ENCODE results near the gene COL12A1.

DNA sequence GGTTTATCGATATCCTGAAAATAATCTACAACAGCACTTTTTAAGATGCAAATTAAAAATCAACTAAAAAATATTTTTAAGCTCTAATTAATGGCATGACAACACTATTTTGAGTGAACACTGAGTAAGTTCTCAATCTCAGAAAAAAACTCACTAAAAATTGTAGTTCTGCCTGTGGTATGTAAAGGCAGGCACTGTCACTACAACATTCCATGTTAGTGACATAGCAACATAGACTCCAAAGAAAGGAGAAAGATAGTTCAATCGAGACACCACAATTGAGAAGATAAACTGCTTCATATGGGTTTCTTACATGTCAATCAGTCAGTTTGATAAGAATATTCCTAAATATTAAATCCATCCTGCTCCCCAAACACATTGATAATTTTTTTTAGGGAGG is 38.0 kb downstream of the COL12A1 start:
- TF ChIP-seq EZH2phosphoT487 (IDR thresholded peaks at IDR 0.05; ENCODE audit: borderline replicate concordance, low read depth, low read length) = no peak
- TF ChIP-seq, protein P1, sequence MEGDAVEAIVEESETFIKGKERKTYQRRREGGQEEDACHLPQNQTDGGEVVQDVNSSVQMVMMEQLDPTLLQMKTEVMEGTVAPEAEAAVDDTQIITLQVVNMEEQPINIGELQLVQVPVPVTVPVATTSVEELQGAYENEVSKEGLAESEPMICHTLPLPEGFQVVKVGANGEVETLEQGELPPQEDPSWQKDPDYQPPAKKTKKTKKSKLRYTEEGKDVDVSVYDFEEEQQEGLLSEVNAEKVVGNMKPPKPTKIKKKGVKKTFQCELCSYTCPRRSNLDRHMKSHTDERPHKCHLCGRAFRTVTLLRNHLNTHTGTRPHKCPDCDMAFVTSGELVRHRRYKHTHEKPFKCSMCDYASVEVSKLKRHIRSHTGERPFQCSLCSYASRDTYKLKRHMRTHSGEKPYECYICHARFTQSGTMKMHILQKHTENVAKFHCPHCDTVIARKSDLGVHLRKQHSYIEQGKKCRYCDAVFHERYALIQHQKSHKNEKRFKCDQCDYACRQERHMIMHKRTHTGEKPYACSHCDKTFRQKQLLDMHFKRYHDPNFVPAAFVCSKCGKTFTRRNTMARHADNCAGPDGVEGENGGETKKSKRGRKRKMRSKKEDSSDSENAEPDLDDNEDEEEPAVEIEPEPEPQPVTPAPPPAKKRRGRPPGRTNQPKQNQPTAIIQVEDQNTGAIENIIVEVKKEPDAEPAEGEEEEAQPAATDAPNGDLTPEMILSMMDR (conservative IDR thresholded peaks at IDR 0.05; ENCODE audit: low read length) = no peak
